NCI-H2227 (cell line): ENCODE measurements around the gene KCTD15.
"Not testable (repeated sequence)": the region's sequence is repeated elsewhere in the genome, so short reads cannot be mapped to it uniquely, and the experiment has no call there.

Experiments used
- DNase-seq: peaks from one replicate; lab custom pipeline; 2025; ENCODE audit not compliant: unreplicated experiment; lab: John Stamatoyannopoulos, UW

Gene KCTD15

GRCh38 chr19:33813391-33814101 lies 16.9 kb downstream of the KCTD15 start:
- no peak for DNase-seq

GRCh38 chr19:33814181-33815165 lies 17.8 kb downstream of the KCTD15 start:
- no peak for DNase-seq

GRCh38 chr19:33815380-33816340 lies 19.0 kb downstream of the KCTD15 start:
- DNase-seq = no peak

- no peak for DNase-seq
Measured at GRCh38 chr19:33818411-33818810, 21.7 kb downstream of the KCTD15 start.

GRCh38 chr19:33819078-33819477 lies 22.4 kb downstream of the KCTD15 start:
- not testable (repeated sequence) for DNase-seq

GRCh38 chr19:33819506-33819879 lies 22.8 kb downstream of the KCTD15 start:
- DNase-seq = no peak

- peak; percentile 93 for DNase-seq
Measured at GRCh38 chr19:33819880-33820781, 23.5 kb downstream of the KCTD15 start.

- DNase-seq = no peak
Measured at GRCh38 chr19:33821871-33822270, 25.2 kb downstream of the KCTD15 start.

GRCh38 chr19:33823341-33823740 lies 26.7 kb downstream of the KCTD15 start:
- no peak for DNase-seq

- no peak for DNase-seq
Measured at GRCh38 chr19:33825556-33825955, 28.9 kb downstream of the KCTD15 start.

GRCh38 chr19:33826521-33826920 lies 29.9 kb downstream of the KCTD15 start:
- no peak for DNase-seq

GRCh38 chr19:33828266-33829075 lies 31.8 kb downstream of the KCTD15 start:
- no peak for DNase-seq

GRCh38 chr19:33830264-33830663 lies 33.6 kb downstream of the KCTD15 start:
- no peak for DNase-seq

- DNase-seq = no peak
Measured at GRCh38 chr19:33831825-33832224, 35.2 kb downstream of the KCTD15 start.

- no peak for DNase-seq
Measured at GRCh38 chr19:33832633-33833032, 36.0 kb downstream of the KCTD15 start.

- DNase-seq = no peak
Measured at GRCh38 chr19:33840382-33840781, 43.7 kb downstream of the KCTD15 start.

GRCh38 chr19:33840783-33841182 lies 44.1 kb downstream of the KCTD15 start:
- peak; percentile 62 for DNase-seq

- DNase-seq = no peak
Measured at GRCh38 chr19:33841685-33842084, 45.0 kb downstream of the KCTD15 start.

- DNase-seq = no peak
Measured at GRCh38 chr19:33844478-33844877, 47.8 kb downstream of the KCTD15 start.
